NCI-H2227 (cell line): ENCODE measurements around the gene C1QC.

Experiments used
- DNase-seq: peaks from one replicate; lab custom pipeline; 2025; ENCODE audit not compliant: unreplicated experiment; lab: John Stamatoyannopoulos, UW

C1QC gene

DNA sequence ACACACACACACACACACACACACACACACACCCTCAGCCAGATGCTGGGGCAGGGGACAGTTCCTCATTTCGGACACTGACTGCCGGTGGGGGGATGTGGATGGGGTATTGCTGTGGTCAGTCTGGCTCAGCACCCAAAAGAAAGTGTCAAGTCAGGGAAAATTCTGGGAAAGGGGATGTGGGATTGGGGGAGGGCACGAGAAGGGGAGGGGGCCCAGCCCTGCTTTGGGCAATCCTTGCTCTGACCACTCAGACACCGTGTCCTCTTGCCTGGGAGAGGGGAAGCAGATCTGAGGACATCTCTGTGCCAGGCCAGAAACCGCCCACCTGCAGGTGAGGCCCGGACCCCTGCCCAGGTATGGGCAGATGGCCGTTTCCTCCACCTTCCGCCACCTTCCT lies at the start of gene C1QC:
C1QC (plus strand) TSS at position 253 of the 400 bp plus-strand sequence. CDS start 391 bp downstream, outside the sequence.
- DNase-seq: no peak

DNA sequence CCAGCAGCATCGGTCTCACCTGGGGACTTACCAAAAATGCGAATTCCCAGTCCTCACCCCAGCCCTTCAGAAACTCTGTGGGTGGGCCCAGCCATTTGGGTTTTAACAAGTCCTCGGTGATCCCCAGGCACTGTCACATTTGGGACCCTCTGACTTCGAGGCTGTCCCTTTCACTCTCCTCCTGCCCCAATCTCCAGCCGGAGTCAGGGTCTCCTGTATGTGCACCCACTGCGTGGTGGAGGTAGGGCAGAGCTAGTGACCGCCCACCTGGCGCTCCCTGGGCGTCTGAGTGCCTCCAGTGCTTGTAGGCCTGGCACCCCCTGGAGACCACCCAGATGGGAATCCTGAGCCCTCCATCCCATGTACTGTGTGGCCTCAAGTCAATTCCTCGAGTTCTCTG lies 49.0 kb upstream of the C1QC start:
- DNase-seq: no peak

DNA sequence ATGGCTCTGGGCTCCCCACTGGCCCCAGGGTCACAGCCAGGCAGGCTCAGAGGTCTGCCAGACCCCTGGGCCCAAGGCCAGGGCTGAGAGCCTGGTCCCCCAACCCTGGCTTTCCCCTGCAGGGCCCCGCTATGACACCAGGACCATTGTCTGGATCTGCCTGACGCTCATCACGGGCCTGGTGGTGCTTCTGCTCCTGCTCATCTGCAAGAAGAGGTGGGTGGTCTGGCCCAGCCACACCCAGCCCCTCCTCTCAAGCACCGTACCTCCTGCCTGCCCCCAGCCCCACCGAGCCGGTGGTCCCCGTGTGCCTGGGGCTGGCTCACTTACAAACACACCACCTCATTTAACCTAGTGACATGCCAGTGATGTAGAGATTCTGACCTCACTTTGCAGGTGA lies 48.3 kb upstream of the C1QC start:
- no peak for DNase-seq

DNA sequence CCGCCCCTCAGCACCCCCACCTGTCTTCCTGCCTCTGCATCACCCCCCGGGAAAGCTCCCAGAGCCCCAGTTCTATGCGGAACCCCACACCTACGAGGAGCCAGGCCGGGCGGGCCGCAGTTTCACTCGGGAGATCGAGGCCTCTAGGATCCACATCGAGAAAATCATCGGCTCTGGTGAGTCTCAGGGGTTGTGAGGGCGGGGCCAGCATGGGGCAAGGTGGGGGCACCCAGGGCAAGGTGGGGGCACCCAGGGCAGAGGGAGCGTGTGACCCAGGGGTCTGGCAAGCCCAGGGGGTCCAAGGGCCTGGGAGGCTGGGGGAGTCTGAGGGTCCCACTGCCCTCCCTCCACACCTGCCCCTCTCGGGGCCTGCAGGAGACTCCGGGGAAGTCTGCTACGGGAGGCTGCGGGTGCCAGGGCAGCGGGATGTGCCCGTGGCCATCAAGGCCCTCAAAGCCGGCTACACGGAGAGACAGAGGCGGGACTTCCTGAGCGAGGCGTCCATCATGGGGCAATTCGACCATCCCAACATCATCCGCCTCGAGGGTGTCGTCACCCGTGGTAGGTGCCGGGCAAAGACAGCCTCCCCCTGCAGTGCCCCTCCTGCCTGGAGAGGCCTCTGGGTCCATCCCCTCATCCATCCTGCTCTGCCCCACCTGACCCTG lies 46.0 kb upstream of the C1QC start:
- no peak for DNase-seq

DNA sequence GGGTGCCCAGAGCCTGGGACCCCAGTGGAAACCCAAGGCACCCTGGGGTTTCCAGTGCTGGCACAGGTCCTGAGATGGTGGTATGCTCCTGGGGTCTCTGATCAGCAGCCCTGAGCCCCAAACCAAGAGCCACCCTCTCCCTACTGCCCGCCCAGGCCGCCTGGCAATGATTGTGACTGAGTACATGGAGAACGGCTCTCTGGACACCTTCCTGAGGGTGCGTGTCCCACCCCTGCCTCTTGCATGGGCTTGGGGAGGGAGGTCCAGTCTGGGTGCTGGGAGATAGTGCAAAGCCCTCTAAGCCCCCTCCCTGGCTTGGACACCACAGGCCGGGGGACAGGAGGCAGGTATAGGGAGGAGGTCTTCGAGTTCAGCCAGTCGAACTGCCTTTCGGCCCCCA lies 45.4 kb upstream of the C1QC start:
- no peak for DNase-seq

DNA sequence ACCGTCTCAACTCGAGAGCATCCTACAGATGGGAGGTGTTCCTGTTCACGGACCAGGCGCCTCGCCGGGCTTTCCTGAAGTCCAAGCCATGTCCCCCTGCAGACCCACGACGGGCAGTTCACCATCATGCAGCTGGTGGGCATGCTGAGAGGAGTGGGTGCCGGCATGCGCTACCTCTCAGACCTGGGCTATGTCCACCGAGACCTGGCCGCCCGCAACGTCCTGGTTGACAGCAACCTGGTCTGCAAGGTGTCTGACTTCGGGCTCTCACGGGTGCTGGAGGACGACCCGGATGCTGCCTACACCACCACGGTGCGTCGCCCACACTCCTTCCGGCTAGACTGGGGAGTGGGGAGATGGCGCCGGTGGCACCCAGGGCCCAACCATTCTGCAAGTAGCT lies 44.7 kb upstream of the C1QC start:
- DNase-seq: no peak

DNA sequence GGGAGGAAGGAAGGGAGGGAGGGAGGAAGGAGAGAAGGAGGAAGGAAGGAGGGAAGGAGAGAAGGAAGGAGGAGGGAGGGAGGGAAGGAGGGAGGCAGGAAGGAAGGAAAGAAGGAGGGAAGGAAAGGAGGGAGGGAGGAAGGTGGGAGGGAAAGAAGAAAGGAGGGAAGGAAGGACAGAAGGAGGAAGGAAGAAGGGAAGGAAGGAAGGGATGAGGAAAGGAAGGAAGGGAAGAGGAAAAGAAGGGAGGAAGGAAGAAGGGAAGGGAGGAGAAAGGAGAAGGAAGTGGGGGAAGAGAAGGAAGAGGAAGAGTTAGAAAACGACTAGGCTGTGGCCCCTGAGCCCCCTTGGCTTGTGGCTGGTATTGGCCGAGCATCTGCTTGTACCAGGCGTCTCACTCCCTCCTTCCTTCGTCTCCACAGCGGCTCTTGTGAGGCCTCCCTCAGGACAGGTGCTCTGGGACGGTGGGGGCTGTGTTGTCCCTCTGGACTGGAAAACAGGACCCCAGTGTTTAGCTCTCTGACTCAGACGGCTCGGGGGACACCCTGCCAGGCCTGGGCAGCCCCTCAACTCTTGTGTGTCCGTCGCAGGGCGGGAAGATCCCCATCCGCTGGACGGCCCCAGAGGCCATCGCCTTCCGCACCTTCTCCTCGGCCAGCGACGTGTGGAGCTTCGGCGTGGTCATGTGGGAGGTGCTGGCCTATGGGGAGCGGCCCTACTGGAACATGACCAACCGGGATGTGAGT lies 43.2 kb upstream of the C1QC start:
- DNase-seq: no peak

DNA sequence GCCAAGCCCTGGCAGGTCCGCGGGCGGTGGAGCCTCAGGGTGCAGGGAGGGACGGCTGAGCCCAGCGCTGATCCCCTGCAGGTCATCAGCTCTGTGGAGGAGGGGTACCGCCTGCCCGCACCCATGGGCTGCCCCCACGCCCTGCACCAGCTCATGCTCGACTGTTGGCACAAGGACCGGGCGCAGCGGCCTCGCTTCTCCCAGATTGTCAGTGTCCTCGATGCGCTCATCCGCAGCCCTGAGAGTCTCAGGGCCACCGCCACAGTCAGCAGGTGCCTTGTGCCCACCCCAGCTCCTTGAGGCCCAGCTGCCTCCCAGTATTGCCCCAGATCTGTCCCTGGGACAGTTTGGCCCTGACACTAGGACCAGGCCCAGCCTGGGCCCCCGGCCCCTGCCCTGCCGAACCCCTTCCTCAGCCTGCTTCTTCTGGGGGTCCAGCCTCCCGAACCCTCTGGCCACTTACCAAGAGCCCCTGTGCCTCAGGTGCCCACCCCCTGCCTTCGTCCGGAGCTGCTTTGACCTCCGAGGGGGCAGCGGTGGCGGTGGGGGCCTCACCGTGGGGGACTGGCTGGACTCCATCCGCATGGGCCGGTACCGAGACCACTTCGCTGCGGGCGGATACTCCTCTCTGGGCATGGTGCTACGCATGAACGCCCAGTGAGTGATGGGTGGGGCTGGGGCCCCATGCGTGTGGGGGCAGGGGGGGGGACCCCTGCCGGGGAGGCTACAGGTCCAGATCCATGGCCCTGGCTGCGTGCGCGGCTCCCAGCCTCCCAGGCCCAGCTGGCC lies 42.4 kb upstream of the C1QC start:
- no peak for DNase-seq

DNA sequence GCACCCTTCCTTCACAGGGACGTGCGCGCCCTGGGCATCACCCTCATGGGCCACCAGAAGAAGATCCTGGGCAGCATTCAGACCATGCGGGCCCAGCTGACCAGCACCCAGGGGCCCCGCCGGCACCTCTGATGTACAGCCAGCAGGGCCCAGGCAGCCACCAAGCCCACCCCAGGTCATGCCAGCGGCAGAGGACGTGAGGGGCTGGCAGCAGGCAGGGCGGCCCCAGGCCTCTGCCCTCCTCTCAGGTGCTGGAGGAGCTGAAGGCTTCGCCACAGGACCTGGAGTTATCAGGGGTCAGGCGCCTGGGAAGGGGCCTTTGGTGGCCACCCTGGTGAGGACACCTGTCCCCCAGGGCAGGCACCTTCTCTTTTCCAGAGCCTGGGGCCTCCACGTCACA lies 41.8 kb upstream of the C1QC start:
- no peak for DNase-seq

DNA sequence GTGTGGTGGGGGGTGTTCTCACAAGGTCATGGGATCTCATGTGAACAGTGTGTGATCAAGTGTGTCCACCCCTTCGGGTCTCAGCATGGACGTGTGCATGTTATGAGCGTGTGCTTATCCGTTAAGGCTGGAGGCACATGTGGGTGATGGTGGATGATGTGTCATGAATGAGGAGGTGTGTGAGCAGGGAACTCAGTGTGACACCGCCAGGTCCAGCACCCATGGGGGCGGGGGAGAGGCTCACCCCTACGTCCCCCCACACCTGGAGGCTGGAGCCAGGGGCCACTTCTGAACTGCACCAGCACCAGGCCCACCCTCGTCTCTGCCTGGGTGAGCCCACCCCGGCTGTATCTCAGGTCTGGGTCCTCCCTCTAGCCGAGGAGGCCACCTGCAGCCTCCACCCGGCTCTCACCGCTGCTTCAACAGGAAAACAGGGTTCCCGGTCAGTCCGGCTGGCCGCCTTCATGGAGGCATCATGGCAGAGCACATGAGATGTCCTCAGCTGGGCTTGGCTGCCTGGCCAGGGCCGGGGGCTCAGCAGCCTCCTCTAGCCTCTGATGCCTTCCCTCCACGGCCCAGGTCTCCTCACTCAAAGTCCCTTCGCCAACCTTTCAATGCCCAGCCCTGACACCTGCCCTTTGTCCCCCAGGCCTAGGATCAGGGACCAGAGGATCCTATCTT lies 41.2 kb upstream of the C1QC start:
- no peak for DNase-seq

DNA sequence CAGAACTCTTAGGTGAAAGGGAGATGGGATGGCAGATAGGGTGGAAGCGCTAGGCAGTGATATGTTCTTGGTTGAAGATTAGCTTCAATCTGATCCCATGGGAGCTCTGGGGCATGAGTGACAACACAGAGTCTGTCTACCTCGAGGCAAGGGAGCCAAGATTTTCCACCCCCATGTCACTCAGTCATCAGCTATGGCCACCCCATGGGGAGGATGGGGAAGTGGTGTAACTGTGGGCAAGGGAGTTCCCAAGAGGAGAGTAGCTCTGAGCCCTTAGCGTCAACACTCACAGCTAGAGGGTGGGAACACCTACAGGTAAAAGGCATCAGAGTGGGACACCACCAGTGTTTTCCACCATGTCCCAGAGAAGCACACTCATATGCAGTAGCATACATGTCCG lies 37.3 kb upstream of the C1QC start:
- no peak for DNase-seq

DNA sequence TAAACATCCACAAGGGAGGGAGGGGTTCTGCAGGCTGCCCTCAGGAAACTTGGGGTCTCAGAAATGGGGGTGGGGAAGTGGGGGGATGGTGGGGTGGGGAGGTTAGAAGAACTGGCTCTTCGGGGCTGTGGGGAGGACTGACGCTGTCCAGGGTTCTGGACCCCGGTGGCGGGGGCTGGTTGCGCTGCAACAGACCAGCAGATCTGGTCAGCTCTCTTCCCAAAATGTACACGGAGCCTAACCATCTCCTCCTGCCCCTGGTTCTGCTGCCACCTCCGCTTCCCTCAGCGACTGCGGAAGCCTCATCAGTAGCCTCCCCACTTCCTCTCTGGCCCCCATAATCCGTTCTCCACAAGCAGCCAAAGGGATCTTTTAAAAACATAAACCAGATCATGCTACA lies 36.3 kb upstream of the C1QC start:
- DNase-seq: no peak

DNA sequence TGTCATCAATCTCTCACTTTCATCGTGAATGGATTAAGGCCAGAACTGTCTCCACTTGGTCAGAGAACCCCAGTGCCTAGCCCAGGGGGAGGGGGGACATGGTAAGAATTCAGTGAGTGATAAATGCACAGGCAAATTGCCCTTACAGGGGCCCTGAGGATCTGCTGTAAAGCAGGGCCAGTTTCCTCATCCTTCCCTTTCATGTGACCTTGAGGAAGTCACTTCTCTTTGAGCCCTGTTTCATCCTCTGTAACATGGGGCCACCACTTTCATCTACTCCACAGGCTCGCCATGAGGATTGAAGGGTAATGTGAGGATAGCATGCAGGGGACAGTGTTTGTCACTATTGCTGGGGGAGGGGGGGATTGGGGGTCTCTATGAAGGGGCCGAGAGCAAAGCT lies 35.1 kb upstream of the C1QC start:
- no peak for DNase-seq

DNA sequence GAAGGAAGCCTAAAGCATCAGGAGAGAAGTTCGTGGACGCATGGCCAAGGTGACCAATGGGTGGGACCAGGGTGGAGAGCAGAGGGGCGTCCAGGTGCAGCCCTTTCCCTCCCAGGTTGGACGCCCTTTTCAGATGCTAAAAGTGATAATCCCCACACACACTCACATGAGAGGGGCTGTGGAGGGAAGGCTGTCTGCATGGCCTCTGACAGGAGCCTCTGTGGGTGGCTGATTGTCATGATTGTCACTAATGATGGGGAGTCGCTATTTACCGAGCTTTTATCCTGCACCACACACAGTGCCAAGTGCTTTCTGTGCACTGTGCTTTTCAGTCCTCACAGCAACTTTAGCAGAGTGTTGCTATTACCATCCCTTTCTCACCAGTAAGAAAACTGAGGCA lies 34.1 kb upstream of the C1QC start:
- DNase-seq: peak; percentile 81

DNA sequence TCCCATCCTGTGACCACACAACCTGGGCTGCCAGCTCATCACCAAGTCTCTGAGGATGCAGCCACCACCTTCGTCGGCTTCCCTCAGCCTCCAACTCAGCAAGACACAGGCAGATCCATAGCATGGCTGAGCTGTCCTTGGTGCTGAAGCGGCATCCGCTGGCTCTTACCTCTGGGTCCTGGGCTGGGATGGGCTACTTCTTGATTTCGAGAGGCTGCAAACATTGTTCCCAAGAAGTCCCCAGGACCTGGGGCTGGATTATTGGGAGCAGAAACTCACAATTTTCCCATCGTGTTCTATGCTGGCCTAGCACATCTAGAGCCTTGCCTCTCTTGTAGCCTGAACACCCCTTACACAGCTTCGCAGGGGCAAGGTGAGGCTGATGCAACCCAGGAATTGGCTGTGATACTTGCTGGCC lies 31.9 kb upstream of the C1QC start:
- DNase-seq: no peak

DNA sequence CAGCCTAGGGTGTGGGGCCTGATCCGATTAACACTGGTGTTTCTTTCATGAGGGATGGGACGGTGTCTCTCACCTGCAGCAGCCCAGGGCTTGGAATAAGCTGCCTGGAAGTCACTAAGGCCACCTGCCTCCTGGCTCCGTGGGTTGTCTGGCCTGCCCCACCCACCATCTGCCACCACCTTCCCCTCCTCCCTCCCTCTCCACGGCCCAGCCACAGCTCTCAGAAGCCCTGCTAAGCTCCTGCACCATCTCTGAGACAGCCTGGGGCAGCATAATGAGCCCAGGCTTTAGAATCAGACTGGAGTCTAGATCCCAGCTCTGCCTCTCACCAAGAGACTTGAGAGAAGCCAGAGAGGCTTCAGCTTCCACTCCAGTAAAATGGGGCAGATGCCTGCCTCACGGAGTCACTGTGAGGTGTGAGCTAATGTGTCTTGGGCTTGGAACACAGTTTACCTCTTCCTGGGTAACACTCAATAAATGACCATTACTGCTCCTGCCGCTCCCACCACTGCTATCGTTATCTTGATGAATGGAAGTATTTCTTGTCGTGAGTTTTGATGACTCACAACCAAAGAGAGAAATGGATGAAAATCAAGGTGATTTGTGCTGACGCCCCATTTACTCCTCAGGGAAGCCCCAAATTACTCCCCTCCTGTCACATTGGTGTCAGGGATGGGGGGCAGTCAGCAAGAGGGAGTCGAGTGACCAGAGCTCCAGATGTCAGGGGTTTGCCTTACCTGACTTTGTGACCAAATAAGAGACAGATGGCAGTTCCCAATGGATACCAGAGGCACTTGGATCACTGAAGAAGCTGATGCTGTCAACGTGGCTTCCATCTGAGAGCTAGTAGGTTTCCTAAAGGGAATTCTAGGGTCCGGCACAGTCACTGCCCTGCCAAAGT lies 30.5 kb upstream of the C1QC start:
- DNase-seq: peak; percentile 48

DNA sequence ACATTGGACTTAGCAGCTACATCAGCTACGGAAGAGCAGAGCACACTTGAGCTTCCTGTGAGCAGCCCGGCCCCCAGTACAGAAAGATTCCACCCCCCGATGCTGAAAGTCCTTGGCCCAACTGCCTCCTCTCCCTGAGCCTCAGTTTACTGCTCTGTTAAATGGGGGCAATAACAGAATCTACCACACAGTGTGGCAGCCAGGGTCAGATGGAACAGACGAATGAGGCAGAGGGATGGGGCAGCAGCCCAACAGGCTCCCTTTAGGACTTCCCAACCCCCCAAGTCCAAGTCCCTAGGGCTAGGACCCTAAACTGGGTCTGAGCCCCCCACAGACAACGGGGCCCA lies 29.9 kb upstream of the C1QC start:
- DNase-seq: no peak

DNA sequence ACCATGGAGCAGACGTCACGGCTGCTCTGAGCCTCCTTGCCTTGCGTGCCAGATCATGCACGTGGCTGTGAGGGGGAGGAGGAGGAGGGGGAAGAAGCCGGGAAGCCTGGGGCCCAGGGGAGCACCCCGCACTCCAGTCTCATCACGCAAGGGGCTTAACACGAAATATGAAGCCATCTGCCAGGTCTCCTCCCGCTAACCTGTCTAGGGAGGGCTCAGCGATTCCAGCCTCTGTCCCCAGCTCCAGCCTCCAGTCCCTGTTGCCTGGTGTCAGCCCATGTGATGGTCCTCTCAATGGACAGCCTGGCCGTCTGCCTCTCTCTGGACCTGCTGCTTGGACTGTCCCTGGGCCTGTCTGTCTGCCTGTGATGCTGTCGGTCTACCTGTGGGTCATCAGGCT lies 29.5 kb upstream of the C1QC start:
- no peak for DNase-seq

DNA sequence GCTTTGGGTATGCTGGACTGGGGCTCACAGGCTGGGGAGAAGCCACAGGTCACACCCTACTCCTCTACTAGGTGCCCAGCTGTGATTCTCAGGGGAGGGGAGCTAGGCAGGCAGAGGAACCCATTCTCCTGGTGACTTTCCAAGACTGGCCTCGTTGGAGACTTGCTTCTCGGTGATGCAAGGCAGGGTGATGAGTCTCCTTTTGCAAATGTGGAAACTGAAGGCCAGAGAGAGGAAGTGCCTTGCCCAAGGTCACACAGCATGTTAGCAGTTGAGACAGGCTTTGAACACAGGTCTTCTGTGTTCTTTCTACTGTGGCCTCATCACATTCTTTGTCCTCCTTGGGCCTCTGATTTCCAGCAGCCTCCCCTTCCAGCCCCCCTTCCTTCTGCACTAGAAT lies 27.5 kb upstream of the C1QC start:
- DNase-seq: no peak

DNA sequence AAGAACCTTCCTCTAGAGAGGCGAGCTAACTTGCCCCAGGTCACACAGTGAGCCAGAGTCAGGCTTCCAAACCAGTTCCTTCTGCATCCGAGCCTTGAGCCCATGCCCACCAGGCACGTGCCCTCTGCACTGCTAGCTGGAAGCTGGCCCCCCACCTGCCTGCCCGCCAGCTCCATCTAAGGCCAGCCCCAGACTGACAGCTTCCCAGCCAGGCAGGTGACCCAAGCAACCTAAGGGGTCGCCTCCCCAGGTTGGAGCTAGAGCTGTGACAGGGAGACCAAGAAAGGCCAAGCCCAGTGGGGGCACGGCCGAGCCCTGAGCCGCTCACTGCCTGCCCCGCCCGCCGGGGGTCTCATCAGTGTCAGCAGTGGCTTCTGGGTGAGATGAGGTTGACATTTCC lies 26.9 kb upstream of the C1QC start:
- DNase-seq: no peak

DNA sequence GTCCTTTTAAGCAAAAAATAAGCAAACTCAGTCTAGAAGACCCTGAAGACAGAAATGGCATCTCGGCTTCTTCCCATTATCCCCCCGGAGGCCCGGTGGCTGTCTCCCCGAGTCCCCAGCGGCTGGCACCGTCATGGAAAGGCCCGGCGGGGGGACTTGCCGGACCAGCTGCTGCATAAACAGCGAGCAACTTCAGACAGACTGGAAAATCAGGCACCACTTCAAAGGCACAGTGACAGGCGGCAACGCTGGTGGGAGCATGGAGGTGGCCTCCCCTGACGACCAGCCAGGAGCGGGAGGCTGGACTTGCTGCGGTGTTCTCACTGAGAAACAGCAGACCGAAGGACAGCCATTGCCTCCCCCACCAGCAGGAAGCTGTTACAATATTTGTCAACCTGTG lies 25.4 kb upstream of the C1QC start:
- DNase-seq: no peak
